Omental fat pad (tissue), 4 donors: Measurements from ENCODE around the gene TMEM151B. TPM values are rescaled to one million over a fixed set of nuclear protein-coding genes. Genes with fewer than 3 reads are reported as not detected.

Source experiments
- ATAC-seq: fragments of 150-250 bp; one replicate; pipeline ENCODE4 v1.9.1; 2016; ENCODE audit warnings: mild to moderate bottlenecking, moderate library complexity; ENCODE audit not compliant: low FRiP score
- DNase-seq: peaks from one replicate; pipeline ENCODE4 v3.0.0-alpha.2; 2019; ENCODE audit warnings: low spot score
- CTCF ChIP-seq, 3 donors: fragments of 450-650 bp; IDR thresholded peaks; one replicate each; pipeline ENCODE4 v1.5.1; 2016 to 2017; ENCODE audit warnings: antibody characterized with exemption in 3 of 3, mild to moderate bottlenecking in 3 of 3, moderate library complexity in 2 of 3
- total RNA-seq, 4 donors: library from RNA; depleted of rRNA; stranded (reverse); fragments of >200 nt; gene quantifications; one replicate each; pipeline ENCODE4 v1.1.0, GENCODE V29; 2016

Gene TMEM151B
- total RNA-seq, 4 donors from 2014 or later: 0.19 TPM; not detected in 3

DNA sequence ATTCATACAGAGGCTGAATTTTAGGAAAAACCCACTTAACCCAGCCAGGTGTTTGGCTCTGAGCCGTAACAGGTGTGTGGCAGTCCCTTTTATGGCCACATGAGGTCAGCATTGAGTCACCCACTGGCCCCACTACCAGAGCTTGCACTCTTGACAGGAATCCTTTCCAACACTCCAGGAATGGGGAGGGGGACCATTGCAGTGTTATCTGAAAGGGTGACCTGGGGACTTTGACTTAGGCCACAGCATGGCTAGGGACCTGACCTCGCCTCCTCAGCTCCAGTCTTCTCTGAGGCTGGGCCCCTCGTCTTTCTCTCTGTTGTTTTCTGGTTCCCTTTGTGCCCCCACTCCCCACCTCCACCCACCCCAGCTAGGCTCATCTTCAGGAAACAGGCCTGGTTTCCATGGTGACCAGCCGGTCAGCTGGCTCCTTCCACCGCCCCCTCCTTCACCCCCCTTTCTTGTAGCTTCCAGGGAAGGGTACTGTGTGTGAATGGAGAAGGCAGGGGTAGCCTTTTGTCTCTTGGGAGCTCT lies 2.1 kb upstream of the TMEM151B start:
- ATAC-seq (no peak), DNase-seq (no peak)
- peak in 1 of 3 donors; percentile 78 for TF ChIP-seq CTCF (IDR thresholded peaks at IDR 0.05)

DNA sequence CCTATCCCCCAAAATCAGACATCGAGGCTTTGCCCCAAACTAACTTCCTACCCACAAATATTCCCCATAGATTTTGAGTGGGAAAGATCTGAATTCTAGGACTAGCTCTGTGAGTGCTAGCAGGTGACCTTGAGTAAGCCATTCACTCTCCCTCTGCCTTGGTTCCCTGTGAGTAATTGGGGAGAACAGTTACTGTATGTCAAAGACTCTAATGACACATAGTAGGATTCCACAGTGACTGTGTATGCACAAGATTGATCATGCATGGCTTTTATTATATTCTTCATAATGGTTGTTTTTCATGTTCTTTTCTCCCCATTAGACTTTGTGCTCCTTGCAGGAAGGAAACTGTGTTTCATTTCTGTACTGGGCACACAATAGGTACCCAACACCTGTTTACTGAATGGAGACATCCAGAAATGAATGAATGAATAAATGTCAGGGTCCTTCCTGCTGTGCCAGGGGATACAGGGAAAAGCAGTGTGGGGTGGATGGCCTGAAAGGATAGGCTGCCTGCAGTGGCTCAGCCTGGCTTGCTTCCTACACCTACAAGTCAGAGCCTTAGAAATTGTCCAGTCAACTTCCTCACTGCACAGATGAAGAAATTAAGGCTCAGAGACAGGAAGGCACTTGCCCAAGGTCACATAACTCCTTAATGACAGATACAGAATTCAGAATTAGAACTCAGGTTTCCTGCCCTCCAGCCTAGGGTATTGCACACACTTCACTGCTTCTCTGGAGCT lies 901 bp upstream of the TMEM151B start:
- no peak for DNase-seq
- TF ChIP-seq CTCF (IDR thresholded peaks at IDR 0.05): no peak
- ATAC-seq: no peak

GRCh38 chr6:44270526-44271405 lies 516 bp downstream of the TMEM151B start:
- no peak for TF ChIP-seq CTCF (IDR thresholded peaks at IDR 0.05)
- DNase-seq (no peak), ATAC-seq (no peak)

GRCh38 chr6:44271406-44271723 lies 1.1 kb downstream of the TMEM151B start:
- no peak for ATAC-seq
- DNase-seq: no peak
- TF ChIP-seq CTCF (IDR thresholded peaks at IDR 0.05): no peak

GRCh38 chr6:44271914-44272313 lies 1.7 kb downstream of the TMEM151B start:
- ATAC-seq: no peak
- no peak for TF ChIP-seq CTCF (IDR thresholded peaks at IDR 0.05)

DNA sequence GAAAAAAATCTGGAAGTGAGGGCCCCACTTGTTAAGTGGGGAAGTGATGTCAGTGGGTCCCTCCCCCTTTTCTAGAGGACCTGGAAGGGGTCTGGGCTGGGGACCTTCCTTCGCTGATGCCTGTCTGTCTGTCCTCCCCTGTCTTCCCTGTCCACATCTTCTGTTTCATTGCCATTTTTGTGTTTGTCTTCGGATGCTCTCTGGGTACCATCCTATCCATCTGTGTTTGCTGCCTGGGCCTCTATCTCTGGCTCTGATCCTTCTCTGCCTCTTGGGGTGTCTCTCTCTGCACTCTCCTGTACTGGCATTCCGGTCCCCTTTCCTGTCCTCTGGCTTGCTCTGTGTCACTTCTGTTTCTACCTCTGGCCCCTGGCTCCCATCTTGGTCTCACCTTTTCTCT lies 2.3 kb downstream of the TMEM151B start:
- no peak for DNase-seq
- no peak for TF ChIP-seq CTCF (IDR thresholded peaks at IDR 0.05)
- ATAC-seq: no peak

More at GRCh38 chr6:44271914-44272313, 1.7 kb downstream of the TMEM151B start:
- DNase-seq: no peak
